ENCODE data around the gene RS1.

DNA sequence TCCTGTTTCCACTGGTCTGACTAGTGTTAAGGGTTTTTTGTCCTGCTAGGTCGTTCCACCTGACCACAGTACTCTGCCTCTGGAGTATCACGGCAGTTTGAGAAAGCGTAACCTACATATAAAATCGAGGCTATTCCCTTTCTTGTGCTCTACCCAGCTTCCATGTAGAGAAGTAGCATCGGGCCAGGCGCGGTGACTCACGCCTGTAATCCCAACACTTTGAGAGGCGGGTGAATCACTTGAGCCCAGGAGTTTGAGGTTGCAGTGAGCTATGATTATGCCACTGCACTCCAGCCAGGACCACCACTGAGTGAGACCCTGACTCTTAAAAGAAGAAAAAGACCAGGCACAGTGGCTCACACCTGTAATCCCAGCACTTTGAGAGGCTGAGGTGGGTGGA, 43.0 kb upstream of the RS1 start:
- TF ChIP-seq, protein P1, sequence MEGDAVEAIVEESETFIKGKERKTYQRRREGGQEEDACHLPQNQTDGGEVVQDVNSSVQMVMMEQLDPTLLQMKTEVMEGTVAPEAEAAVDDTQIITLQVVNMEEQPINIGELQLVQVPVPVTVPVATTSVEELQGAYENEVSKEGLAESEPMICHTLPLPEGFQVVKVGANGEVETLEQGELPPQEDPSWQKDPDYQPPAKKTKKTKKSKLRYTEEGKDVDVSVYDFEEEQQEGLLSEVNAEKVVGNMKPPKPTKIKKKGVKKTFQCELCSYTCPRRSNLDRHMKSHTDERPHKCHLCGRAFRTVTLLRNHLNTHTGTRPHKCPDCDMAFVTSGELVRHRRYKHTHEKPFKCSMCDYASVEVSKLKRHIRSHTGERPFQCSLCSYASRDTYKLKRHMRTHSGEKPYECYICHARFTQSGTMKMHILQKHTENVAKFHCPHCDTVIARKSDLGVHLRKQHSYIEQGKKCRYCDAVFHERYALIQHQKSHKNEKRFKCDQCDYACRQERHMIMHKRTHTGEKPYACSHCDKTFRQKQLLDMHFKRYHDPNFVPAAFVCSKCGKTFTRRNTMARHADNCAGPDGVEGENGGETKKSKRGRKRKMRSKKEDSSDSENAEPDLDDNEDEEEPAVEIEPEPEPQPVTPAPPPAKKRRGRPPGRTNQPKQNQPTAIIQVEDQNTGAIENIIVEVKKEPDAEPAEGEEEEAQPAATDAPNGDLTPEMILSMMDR (IDR thresholded peaks at IDR 0.05; ENCODE audit: insufficient read depth, low read length): no peak
- no peak for TF ChIP-seq POLR2AphosphoS5 (IDR thresholded peaks at IDR 0.05; ENCODE audit: low read depth)
